Lung (tissue), 12 donors: Measurements from ENCODE around the gene BDH1. TPM values are rescaled to one million over a fixed set of nuclear protein-coding genes. Genes with fewer than 3 reads are reported as not detected.
"Not testable (repeated sequence)": the region's sequence is repeated elsewhere in the genome, so short reads cannot be mapped to it uniquely, and the experiment has no call there.

ENCODE experiments used
- ATAC-seq: fragments of 200-7000 bp; cut with Tn5 transposase; one replicate; pipeline ENCODE4 v1.9.1; 2020; ENCODE audit warnings: moderate number of reproducible peaks; ENCODE audit not compliant: insufficient read depth, low FRiP score
- DNase-seq, 3 donors: peaks; one replicate each; pipeline ENCODE4 v3.0.0-alpha.2; 2013 to 2017
- H3K27ac ChIP-seq, 2 donors: one replicate each; pipeline ENCODE4 v1.5.1; 2013; ENCODE audit warnings: mild to moderate bottlenecking in 2 of 2, moderate library complexity in 2 of 2, control low read depth in 1 of 2, inconsistent platforms in 1 of 2, low read depth in 1 of 2, low read length in 1 of 2
- H3K27me3 ChIP-seq, 3 donors: one replicate each; pipeline ENCODE4 v1.5.1; 2013; ENCODE audit warnings: low read length in 2 of 3; ENCODE audit not compliant: control insufficient read depth in 3 of 3, insufficient read depth in 3 of 3
- H3K36me3 ChIP-seq, 4 donors: one replicate each; pipeline ENCODE4 v1.5.1; 2013; ENCODE audit warnings: low read length in 4 of 4, mild to moderate bottlenecking in 1 of 4, moderate library complexity in 1 of 4; ENCODE audit not compliant: control insufficient read depth in 4 of 4, insufficient read depth in 4 of 4
- H3K4me1 ChIP-seq, 5 donors: one replicate each; pipeline ENCODE4 v1.5.1; 2013; ENCODE audit warnings: low read length in 5 of 5, mild to moderate bottlenecking in 2 of 5, moderate library complexity in 1 of 5; ENCODE audit not compliant: control insufficient read depth in 5 of 5, insufficient read depth in 5 of 5
- H3K4me3 ChIP-seq: one replicate; pipeline ENCODE4 v1.5.1; 2013; ENCODE audit warnings: mild to moderate bottlenecking, control low read depth, moderate library complexity
- H3K9ac ChIP-seq, 2 donors: one replicate each; pipeline ENCODE4 v1.5.1; 2013; ENCODE audit warnings: low read length in 2 of 2, control low read depth in 1 of 2; ENCODE audit not compliant: insufficient read depth in 1 of 2
- H3K9me3 ChIP-seq, 4 donors: one replicate each; pipeline ENCODE4 v1.5.1; 2013; ENCODE audit warnings: low read length in 3 of 4, mild to moderate bottlenecking in 1 of 4, moderate library complexity in 1 of 4; ENCODE audit not compliant: control insufficient read depth in 4 of 4, insufficient read depth in 3 of 4
- WGBS, 2 donors: extraction: QIAGEN DNeasy Blood & Tissue Kit; methylation state at CpG; one replicate each; pipeline ENCODE4 v1.1.7; 2013; 5-methylcytosine and 5-hydroxymethylcytosine counted together
- polyA plus RNA-seq, 2 donors: library from polyadenylated mRNA; stranded (reverse); fragments of 200-250 nt; gene quantifications; one replicate each; pipeline ENCODE4 v1.2.1, GENCODE V29; 2013
- total RNA-seq, 2 donors: library from RNA; depleted of rRNA in 1 of 2; stranded (reverse); fragments of >200 nt in 1 of 2; gene quantifications; one replicate each; pipeline ENCODE4 v1.2.1, GENCODE V29; 2014 to 2021
- TF ChIP-seq, protein P1 (sequence below): IDR thresholded peaks from 2 replicates; pipeline ENCODE4 v1.5.1; 2012; ENCODE audit warnings: mild to moderate bottlenecking; ENCODE audit errors: control extremely low read depth, extremely low read depth
- donor health status: control.
- donor health status: control.
- donor health status: Bipolar disorder and iron deficiency.
- donor health status: healthy.
- donor health status: DM: yes; HTN: yes; CAD: no.

The BDH1 gene
- total and polyA plus RNA-seq, 4 donors, result 14.3 to 32.8 (median 17.0) TPM

DNA sequence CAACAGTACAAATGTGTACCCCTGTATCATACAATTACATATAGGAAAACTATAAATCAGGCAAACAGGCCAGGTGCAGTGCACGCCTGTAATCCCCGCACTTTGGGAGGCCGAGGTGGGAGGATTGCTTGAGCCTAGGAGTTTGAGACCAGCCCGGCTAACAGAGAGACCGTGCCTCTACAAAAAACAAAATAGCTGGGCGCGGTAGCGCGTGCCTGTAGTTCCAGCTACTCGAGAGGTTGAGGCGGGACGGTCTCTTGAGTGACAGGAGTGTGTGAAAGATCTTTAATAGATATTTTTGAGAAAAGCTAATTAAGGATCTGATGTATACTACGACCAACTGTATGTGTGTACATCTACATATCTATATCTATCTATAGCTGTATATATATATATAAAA, 33.8 kb upstream of the BDH1 start:
- Histone ChIP-seq H3K27me3 (no peaks in the 10 kb centered on the region), H3K9ac (no peak overlapping the region), H3K4me3 (no peak overlapping the region), H3K36me3 (no peaks in the 10 kb centered on the region), H3K9me3 (no peaks in the 10 kb centered on the region), H3K4me1 (no peaks in the 10 kb centered on the region), H3K27ac (no peak overlapping the region)
- ATAC-seq, result no peak
- 89 to 93% methylated on average over 13 of the region's 13 CpGs for WGBS, 2 donors
- TF ChIP-seq, protein P1, sequence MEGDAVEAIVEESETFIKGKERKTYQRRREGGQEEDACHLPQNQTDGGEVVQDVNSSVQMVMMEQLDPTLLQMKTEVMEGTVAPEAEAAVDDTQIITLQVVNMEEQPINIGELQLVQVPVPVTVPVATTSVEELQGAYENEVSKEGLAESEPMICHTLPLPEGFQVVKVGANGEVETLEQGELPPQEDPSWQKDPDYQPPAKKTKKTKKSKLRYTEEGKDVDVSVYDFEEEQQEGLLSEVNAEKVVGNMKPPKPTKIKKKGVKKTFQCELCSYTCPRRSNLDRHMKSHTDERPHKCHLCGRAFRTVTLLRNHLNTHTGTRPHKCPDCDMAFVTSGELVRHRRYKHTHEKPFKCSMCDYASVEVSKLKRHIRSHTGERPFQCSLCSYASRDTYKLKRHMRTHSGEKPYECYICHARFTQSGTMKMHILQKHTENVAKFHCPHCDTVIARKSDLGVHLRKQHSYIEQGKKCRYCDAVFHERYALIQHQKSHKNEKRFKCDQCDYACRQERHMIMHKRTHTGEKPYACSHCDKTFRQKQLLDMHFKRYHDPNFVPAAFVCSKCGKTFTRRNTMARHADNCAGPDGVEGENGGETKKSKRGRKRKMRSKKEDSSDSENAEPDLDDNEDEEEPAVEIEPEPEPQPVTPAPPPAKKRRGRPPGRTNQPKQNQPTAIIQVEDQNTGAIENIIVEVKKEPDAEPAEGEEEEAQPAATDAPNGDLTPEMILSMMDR, result no peak
- DNase-seq, result no peak

DNA sequence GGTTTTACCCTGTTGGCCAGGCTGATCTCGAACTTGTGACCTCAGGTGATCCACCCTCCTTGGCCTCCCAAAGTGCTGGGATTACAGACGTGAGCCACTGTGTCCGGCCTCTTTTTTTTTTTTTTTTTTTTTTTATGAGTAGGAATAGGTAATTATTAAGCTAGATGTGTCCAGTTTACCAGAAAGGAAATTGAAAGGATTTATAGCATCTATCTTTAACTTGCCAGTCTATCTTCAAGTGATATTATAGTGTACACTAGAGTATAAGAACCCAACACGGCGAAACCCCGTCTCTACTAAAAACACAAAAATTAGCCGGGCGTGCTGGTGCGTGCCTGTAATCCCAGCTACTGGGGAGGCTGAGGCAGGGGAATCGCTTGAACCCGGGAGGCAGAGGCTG, 31.0 kb upstream of the BDH1 start:
- H3K9ac ChIP-seq, H3K4me3 ChIP-seq, H3K27me3 ChIP-seq, DNase-seq, H3K36me3 ChIP-seq, H3K9me3 ChIP-seq, ATAC-seq, H3K27ac ChIP-seq, H3K4me1 ChIP-seq: not testable (repeated sequence)
- 90 to 93% methylated on average over 11 of the region's 11 CpGs for WGBS, 2 donors

DNA sequence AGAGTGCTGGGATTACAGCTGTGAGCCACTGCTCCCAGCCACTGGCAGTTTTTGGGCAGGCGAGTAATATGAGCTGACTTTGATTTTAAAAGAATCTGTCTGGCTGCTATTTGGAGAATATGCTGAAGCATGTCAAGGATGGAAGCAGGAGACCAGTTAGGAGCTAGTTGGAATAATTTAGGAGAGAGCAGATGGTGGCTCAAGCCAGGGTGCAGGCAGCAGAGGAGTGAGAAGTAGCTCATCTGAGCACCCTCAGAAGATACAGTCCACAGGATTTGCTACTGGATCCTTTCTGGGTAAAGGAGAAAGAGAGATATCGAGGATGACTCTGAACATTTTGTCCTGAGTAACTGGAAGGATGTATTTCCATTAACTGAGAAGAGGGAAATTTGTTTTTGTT, 30.4 kb upstream of the BDH1 start:
- no peak for DNase-seq
- Histone ChIP-seq H3K4me1 (no peaks in the 10 kb centered on the region), H3K4me3 (no peak overlapping the region), H3K27ac (no peak overlapping the region), H3K36me3 (no peaks in the 10 kb centered on the region), H3K27me3 (no peaks in the 10 kb centered on the region), H3K9ac (no peak overlapping the region), H3K9me3 (no peaks in the 10 kb centered on the region)
- ATAC-seq, result no peak
- 91 to 95% methylated on average over 2 of the region's 2 CpGs for WGBS, 2 donors
- TF ChIP-seq, protein P1, result no peak

DNA sequence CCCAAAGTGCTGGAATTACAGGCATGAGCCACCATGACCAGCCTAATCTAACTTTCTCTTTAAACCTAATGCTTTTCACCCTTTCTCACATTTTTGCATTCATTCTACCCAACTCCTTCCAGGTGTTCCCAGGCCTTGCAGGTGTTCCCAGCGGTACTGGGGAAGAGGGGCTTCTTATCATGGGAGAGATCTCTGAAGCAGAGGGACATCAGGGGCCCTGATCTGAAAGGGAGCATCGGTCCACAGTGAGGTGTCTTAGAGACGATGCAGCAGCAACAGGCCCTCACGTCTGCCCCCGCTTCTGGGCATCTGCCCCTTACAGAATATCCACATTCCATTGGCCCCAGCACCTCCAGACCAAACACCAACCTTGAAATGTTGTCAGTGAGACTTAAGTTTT, 29.0 kb upstream of the BDH1 start:
- ATAC-seq (no peak), DNase-seq (no peak)
- Histone ChIP-seq H3K4me1 (no peaks in the 10 kb centered on the region), H3K9ac (no peak overlapping the region), H3K4me3 (no peak overlapping the region), H3K9me3 (no peaks in the 10 kb centered on the region), H3K36me3 (no peaks in the 10 kb centered on the region), H3K27me3 (no peaks in the 10 kb centered on the region), H3K27ac (no peak overlapping the region)
- TF ChIP-seq, protein P1, result no peak
- WGBS, 2 donors, result 90 to 94% methylated on average over 5 of the region's 5 CpGs
